ENCODE data around the gene C4BPB. TPM values are rescaled to one million over a fixed set of nuclear protein-coding genes. Genes with fewer than 3 reads are reported as not detected.

Gene C4BPB
- polyA plus RNA-seq, 1 experiment: not detected

DNA sequence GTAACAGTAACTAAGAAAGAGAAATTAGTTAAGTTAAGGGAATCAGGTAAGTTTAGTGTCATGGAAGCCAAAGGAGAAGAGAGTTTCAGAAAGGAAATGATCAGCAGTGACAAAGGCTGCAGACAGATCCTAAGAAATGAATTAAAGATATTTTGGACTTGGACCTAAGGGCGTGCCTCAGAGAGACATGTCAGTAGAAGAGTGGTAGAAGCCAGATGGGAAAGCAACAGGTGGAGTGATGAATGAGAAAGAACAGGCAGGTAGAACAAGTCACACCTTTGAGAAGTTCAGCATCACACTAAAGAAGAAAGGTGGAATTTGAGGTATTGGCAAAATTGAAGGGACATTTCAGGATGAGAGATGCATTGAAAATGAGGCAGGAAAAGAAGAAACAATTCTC lies 14.0 kb downstream of the C4BPB start:
- H3K4me3 ChIP-seq (ENCODE audit: low read depth, low read length): no peak overlapping the region
- ChIA-PET CTCF (no interaction called here), POLR2A (no interaction called here)
- H3K27me3 ChIP-seq (ENCODE audit: control insufficient read depth, insufficient read depth, low read length): no peaks in the 10 kb centered on the region
- H3K36me3 ChIP-seq (ENCODE audit: control insufficient read depth, insufficient read depth, low read length): no peaks in the 10 kb centered on the region
- TF ChIP-seq, protein P1, sequence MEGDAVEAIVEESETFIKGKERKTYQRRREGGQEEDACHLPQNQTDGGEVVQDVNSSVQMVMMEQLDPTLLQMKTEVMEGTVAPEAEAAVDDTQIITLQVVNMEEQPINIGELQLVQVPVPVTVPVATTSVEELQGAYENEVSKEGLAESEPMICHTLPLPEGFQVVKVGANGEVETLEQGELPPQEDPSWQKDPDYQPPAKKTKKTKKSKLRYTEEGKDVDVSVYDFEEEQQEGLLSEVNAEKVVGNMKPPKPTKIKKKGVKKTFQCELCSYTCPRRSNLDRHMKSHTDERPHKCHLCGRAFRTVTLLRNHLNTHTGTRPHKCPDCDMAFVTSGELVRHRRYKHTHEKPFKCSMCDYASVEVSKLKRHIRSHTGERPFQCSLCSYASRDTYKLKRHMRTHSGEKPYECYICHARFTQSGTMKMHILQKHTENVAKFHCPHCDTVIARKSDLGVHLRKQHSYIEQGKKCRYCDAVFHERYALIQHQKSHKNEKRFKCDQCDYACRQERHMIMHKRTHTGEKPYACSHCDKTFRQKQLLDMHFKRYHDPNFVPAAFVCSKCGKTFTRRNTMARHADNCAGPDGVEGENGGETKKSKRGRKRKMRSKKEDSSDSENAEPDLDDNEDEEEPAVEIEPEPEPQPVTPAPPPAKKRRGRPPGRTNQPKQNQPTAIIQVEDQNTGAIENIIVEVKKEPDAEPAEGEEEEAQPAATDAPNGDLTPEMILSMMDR (IDR thresholded peaks at IDR 0.05; ENCODE audit: insufficient read depth, low read depth, low read length): no peak
- no peak for DNase-seq (ENCODE audit: low read depth)

DNA sequence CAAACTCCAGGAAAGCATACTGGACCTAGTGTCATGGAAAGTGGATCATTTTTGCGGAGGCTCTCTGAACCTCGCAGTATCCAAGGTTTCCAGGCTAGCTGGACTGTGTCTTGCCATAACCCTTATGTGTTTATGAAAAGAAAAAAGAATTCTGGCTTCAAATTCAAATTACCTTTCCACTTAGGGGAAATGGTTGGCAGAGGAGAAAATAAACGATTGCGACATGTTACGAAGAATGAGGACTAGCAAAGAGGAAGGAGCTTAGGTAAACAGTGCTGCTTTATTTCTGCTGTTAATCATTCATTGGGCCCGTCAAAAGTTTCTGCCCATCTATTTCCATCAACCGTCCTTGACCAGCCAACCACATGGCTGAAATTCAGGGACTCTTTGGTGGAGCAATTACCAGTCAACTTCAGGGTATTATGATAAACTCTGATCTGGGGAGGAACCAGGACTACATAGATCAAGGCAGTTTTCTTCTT lies 15.3 kb downstream of the C4BPB start, which contains the start of gene C4BPA:
Gene C4BPA, plus strand, starts transcription at position 342 of the 482 bp plus-strand sequence. CDS start 8,793 bp downstream, outside the sequence.
- no peak for DNase-seq (ENCODE audit: low read depth)
- Histone ChIP-seq H3K27me3 (ENCODE audit: control insufficient read depth, insufficient read depth, low read length) (no peaks in the 10 kb centered on the region), H3K36me3 (ENCODE audit: control insufficient read depth, insufficient read depth, low read length) (no peaks in the 10 kb centered on the region), H3K4me3 (ENCODE audit: low read depth, low read length) (no peak within 1 kb of the TSS)
- POLR2A ChIA-PET: no interaction called here
- CTCF ChIA-PET: no interaction called here
- TF ChIP-seq, protein P1 (IDR thresholded peaks at IDR 0.05; ENCODE audit: insufficient read depth, low read depth, low read length): no peak

DNA sequence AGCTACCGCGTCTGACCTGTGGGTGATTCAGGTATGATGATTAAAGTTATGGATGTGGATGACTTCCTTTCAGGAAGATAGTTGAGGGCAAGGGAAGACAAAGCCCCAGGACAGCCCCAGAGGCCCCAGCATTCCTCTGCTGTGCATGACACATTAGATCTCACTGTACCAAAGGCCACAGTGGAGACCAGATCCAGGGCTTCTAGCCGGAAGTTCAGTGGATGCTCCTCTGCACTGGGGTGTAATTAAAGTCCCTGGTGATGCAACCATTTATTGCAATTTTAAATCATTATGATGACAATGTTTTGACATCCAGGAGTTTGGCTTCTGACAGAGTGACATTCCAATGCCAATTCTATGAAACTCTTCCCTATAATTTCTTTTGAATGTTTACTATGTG lies 20.3 kb downstream of the C4BPB start:
- Histone ChIP-seq H3K36me3 (ENCODE audit: control insufficient read depth, insufficient read depth, low read length) (no peaks in the 10 kb centered on the region), H3K27me3 (ENCODE audit: control insufficient read depth, insufficient read depth, low read length) (no peaks in the 10 kb centered on the region; the same call in 1 of the 2 replicates), H3K4me3 (ENCODE audit: low read depth, low read length) (no peak overlapping the region)
- POLR2A ChIA-PET: no interaction called here
- no peak for DNase-seq (ENCODE audit: low read depth)
- CTCF ChIA-PET: no interaction called here
- TF ChIP-seq, protein P1 (IDR thresholded peaks at IDR 0.05; ENCODE audit: insufficient read depth, low read depth, low read length): no peak

DNA sequence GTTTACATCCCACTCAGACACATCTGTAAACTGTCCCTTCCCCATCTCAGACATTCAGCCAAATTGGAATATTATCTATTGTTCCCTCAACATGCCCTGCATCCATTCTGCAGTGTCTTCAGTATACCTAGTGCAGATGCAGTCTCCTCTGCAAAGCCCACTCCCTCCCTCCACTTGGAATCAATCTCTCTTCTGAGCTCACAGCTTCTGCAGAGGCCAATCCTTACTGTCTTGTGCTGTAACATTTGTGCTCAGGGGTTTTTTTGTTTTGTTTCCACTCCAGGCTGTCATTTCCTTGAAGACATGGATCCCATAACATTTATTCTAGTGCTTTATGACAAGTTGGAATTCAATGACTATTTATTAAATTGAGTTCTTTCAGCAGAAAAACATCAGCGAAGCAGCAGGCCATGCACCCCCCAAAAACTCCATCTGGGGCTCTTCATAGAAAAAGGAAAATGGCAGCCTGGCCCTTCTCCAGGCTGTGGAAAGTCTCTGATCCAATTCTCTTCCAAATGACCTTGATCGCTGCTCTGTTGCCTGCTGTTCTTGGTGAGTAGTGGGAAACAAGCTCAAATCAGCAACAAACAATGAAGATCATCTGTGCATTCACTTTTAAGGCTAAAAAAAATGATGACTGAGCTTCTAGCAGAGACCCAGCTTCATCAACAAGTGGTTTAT lies 24.1 kb downstream of the C4BPB start:
- Histone ChIP-seq H3K36me3 (ENCODE audit: control insufficient read depth, insufficient read depth, low read length) (no peaks in the 10 kb centered on the region), H3K27me3 (ENCODE audit: control insufficient read depth, insufficient read depth, low read length) (no peaks in the 10 kb centered on the region; the same call in 1 of the 2 replicates), H3K4me3 (ENCODE audit: low read depth, low read length) (no peak overlapping the region)
- ChIA-PET POLR2A (no interaction called here), CTCF (no interaction called here)
- TF ChIP-seq, protein P1 (IDR thresholded peaks at IDR 0.05; ENCODE audit: insufficient read depth, low read depth, low read length): no peak
- DNase-seq (ENCODE audit: low read depth): no peak

DNA sequence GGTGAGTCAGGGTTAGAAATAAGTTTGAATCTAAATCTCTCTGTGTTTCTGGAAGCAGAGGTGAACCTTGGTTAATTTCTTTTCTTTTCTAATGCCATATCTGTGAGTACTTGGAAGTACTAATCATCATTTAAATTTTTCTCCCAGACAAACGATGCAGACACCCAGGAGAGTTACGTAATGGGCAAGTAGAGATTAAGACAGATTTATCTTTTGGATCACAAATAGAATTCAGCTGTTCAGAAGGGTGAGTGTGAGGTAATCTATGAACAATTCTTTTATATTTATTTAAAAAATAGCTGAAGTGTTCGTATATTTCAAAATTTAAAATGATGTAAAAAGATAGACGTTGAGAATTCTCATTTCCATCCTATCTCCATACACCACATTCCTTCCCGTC lies 26.6 kb downstream of the C4BPB start:
- Histone ChIP-seq H3K27me3 (ENCODE audit: control insufficient read depth, insufficient read depth, low read length) (no peaks in the 10 kb centered on the region; the same call in 1 of the 2 replicates), H3K4me3 (ENCODE audit: low read depth, low read length) (no peak overlapping the region), H3K36me3 (ENCODE audit: control insufficient read depth, insufficient read depth, low read length) (no peaks in the 10 kb centered on the region)
- ChIA-PET CTCF (interaction anchor here (1.0 kb wide), 1 partner anchor 19 kb away, joined by 3 read pairs; no protein-coding TSS in a partner anchor), POLR2A (no interaction called here)
- no peak for DNase-seq (ENCODE audit: low read depth)
- TF ChIP-seq, protein P1 (IDR thresholded peaks at IDR 0.05; ENCODE audit: insufficient read depth, low read depth, low read length): no peak
